ENCODE measurements around the gene FCRLA. TPM values are rescaled to one million over a fixed set of nuclear protein-coding genes. Genes with fewer than 3 reads are reported as not detected.
"Not testable (repeated sequence)": the region's sequence is repeated elsewhere in the genome, so short reads cannot be mapped to it uniquely, and the experiment has no call there.

Gene FCRLA, protein sequence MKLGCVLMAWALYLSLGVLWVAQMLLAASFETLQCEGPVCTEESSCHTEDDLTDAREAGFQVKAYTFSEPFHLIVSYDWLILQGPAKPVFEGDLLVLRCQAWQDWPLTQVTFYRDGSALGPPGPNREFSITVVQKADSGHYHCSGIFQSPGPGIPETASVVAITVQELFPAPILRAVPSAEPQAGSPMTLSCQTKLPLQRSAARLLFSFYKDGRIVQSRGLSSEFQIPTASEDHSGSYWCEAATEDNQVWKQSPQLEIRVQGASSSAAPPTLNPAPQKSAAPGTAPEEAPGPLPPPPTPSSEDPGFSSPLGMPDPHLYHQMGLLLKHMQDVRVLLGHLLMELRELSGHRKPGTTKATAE
- total RNA-seq = under 1 TPM in 1 of 4 donors, not detected in 3; 0.62 TPM

DNA sequence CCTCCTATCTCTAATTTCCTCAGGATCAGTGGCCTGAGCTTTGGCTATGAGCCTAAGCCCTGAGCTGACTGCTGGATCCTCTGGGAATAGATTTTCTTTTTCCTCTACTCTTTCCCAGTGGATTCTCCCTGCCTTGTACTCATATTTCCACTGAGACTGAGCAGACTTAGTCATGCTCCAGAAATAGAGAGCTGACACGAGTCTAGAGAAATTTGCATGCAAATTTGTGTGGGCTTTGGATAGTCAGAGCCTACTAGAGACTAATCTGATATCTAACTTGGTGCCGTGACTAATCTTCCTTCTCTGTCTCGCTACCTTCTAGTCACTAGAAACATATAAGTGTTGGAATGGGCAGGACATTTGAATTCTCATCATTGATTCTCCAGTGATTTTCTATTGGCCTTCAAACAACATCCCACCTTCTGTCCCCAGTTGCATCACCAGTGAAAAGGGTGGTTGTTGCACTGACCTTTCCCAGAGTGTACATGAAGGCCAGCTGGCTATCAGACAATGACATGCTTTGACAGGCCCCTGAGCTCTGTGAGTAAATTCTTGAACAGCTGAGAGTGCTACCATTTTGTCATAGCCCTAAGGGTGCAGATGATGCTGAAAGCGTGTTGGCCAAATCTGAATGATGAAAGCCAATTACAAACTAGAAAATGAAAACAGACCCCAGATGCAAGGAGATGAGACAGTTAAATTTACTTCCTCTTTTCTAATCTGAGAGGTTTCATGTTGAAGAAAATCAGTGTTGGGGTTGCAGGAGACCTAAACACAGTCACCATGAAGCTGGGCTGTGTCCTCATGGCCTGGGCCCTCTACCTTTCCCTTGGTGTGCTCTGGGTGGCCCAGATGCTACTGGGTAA is at the start of gene FCRLA:
FCRLA (plus strand) TSS at position 748 of the 866 bp plus-strand sequence; CDS start at position 784, 36 bp downstream.
- no peak for DNase-seq
- TF ChIP-seq POLR2A (IDR thresholded peaks at IDR 0.05) (no peak), CTCF (IDR thresholded peaks at IDR 0.05) (no peak)
- Histone ChIP-seq H3K4me1 (no peaks in the 10 kb centered on the region), H3K27me3 (peaks cover 0 to 7% (median 0%) of the 10 kb centered on the region in 4 donors), H3K4me3 (no peak within 1 kb of the TSS), H3K9me3 (no peaks in the 10 kb centered on the region), H3K27ac (no peak within 1 kb of the TSS), H3K36me3 (no peaks in the 10 kb centered on the region)
- 22% methylated on average over 4 of the region's 4 CpGs for WGBS, 2 donors
- intact Hi-C loops (cut with DNase I) = no loop called here

GRCh38 chr1:161658524-161658923 is 48.5 kb upstream of the FCRLA start:
- H3K36me3 ChIP-seq, H3K4me1 ChIP-seq: not testable (repeated sequence)

GRCh38 chr1:161661660-161662311 is 45.2 kb upstream of the FCRLA start:
- H3K9me3 ChIP-seq; H3K4me1 ChIP-seq; intact Hi-C loops (cut with DNase I); H3K36me3 ChIP-seq; H3K4me3 ChIP-seq; DNase-seq; H3K27ac ChIP-seq; H3K27me3 ChIP-seq: not testable (repeated sequence)
- WGBS, 2 donors = no CpG with 5 or more reads among the region's 9 CpGs

More at GRCh38 chr1:161658524-161658923, 48.5 kb upstream of the FCRLA start:
- intact Hi-C loops (cut with DNase I); H3K27me3 ChIP-seq; H3K9me3 ChIP-seq; DNase-seq; H3K4me3 ChIP-seq; H3K27ac ChIP-seq: not testable (repeated sequence)

GRCh38 chr1:161662684-161663339 is 44.2 kb upstream of the FCRLA start, which contains the start of gene FCGR2B:
Gene FCGR2B, plus strand, starts transcription at chr1:161663143. Its CDS starts 99 bp downstream, at chr1:161663242.
- no CpG with 5 or more reads among the region's 4 CpGs for WGBS, 2 donors
- intact Hi-C loops (cut with DNase I); H3K4me1 ChIP-seq; H3K36me3 ChIP-seq; H3K27ac ChIP-seq; H3K27me3 ChIP-seq; DNase-seq; H3K4me3 ChIP-seq; H3K9me3 ChIP-seq: not testable (repeated sequence)

DNA sequence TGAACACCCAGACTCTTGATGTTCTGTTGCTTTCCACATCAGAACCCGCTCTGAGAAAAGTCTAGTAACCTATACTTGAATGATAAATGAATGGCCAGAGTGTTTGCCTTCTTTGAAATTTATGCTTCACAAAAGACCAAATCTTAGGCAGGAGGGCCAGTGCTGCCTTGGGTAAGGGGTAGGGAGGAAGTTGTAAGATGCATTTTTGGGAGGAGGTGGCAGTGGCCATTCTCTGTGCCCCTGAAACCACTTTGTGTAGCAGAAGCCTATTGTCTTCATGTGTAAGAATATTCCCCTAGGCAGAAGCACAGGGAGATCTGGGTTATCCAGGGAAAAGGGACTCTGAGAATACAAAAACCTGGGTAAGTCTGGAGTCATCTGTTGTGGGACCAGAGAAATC is 43.5 kb upstream of the FCRLA start:
- H3K36me3 ChIP-seq; H3K9me3 ChIP-seq; H3K27ac ChIP-seq; H3K4me1 ChIP-seq; H3K27me3 ChIP-seq; DNase-seq; H3K4me3 ChIP-seq; intact Hi-C loops (cut with DNase I): not testable (repeated sequence)
- WGBS, 2 donors = no CpG with 5 or more reads among the region's 1 CpG

- H3K4me3 ChIP-seq; intact Hi-C loops (cut with DNase I): not testable (repeated sequence)
Observed at GRCh38 chr1:161664689-161665088, 42.3 kb upstream of the FCRLA start.

GRCh38 chr1:161671045-161672020 is 35.7 kb upstream of the FCRLA start:
- H3K9me3 ChIP-seq; intact Hi-C loops (cut with DNase I); H3K27ac ChIP-seq; H3K4me3 ChIP-seq; H3K4me1 ChIP-seq; H3K27me3 ChIP-seq; DNase-seq; H3K36me3 ChIP-seq: not testable (repeated sequence)
- WGBS, 2 donors = 56 to 72% methylated on average over 4 to 5 of the region's 15 CpGs

More at GRCh38 chr1:161664689-161665088, 42.3 kb upstream of the FCRLA start:
- not testable (repeated sequence) for DNase-seq, H3K4me1 ChIP-seq, H3K36me3 ChIP-seq, H3K9me3 ChIP-seq, H3K27ac ChIP-seq, H3K27me3 ChIP-seq
- no CpG with 5 or more reads among the region's 4 CpGs for WGBS, 2 donors

DNA sequence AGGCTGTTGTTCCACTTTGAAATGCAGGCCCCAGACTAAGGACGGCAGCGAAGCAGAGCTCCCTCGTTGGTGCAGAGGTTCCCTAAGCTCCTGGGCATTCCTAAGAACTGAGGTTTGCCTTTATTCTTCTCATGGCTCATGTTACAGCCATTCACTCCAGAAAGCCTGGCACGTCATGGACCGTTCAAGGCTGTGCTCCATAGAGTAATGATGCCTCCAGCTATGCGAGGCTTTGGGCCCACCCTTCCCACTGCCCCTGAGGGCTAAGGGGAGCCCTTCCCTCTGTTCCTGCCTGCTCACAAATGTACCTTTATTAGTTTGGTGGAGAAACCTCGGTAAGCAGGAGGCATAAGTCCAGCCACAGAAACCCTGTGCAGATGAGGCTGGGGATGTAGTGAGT is 33.6 kb upstream of the FCRLA start:
- H3K36me3 ChIP-seq; intact Hi-C loops (cut with DNase I); H3K4me3 ChIP-seq; DNase-seq; H3K27me3 ChIP-seq; H3K4me1 ChIP-seq; H3K27ac ChIP-seq; H3K9me3 ChIP-seq: not testable (repeated sequence)
- 80% methylated on average over 4 of the region's 7 CpGs; no CpG with 5 or more reads in 1 of the 2 donors for WGBS, 2 donors

GRCh38 chr1:161674447-161674846 is 32.6 kb upstream of the FCRLA start:
- H3K9me3 ChIP-seq; H3K27ac ChIP-seq; H3K4me3 ChIP-seq; H3K4me1 ChIP-seq; DNase-seq; intact Hi-C loops (cut with DNase I); H3K27me3 ChIP-seq; H3K36me3 ChIP-seq: not testable (repeated sequence)
- 33 to 55% methylated on average over 1 to 2 of the region's 3 CpGs for WGBS, 2 donors

DNA sequence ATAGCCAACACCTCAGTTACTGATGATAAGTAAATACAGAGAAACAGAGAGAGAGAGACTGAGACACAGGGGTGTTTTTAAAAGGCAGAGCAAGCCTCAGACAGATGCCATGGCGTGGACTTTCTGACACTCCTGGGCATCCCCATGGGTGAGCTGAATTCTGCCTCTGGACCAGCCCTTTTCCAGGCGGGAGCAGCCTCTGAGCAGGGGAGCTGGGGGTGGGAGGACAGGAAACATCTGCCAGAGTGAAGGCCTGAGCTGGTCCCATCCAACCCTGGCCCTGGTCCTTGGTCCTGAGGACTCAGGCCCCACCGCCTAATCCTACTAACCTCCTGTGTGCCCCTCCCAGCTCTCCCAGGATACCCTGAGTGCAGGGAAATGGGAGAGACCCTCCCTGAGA is 32.1 kb upstream of the FCRLA start:
- intact Hi-C loops (cut with DNase I); H3K27ac ChIP-seq; H3K9me3 ChIP-seq; H3K36me3 ChIP-seq; DNase-seq; H3K27me3 ChIP-seq; H3K4me3 ChIP-seq; H3K4me1 ChIP-seq: not testable (repeated sequence)
- 60 to 100% methylated on average over 1 of the region's 3 CpGs for WGBS, 2 donors
